ENCODE data around the gene TMEM87A. TPM values are rescaled to one million over a fixed set of nuclear protein-coding genes. Genes with fewer than 3 reads are reported as not detected.
"Not testable (repeated sequence)": the region's sequence is repeated elsewhere in the genome, so short reads cannot be mapped to it uniquely, and the experiment has no call there.

The TMEM87A gene
- polyA plus RNA-seq (2013, experiment 1 of 4), result 31.7 TPM
- 37.7 TPM for polyA plus RNA-seq (2013, experiment 2 of 4)
- polyA plus RNA-seq (2013, experiment 3 of 4), result 34.5 TPM
- 31.8 TPM for polyA plus RNA-seq (2013, experiment 4 of 4)

GRCh38 chr15:42272939-42273899, at the start of gene TMEM87A, which contains the start of gene GANC:
TSS of gene TMEM87A (minus strand) at chr15:42273433. CDS start at chr15:42273398, 35 bp downstream.
TSS of gene GANC (plus strand) at chr15:42273201. CDS start at chr15:42274482, 1,281 bp downstream.
- H3K36me3 ChIP-seq (ENCODE audit: control insufficient read depth, insufficient read depth, low read length), result no peaks in the 10 kb centered on the region
- 0% methylated on average over 52 of the region's 52 CpGs for WGBS, 2 experiments
- no peaks in the 10 kb centered on the region for H3K9me3 ChIP-seq (ENCODE audit: control insufficient read depth, low read length)

GRCh38 chr15:42319206-42319605, 46.0 kb upstream of the TMEM87A start:
- H3K27me3 ChIP-seq (ENCODE audit: control insufficient read depth, insufficient read depth, low read length, poor library complexity, severe bottlenecking), result no peaks in the 10 kb centered on the region
- no peaks in the 10 kb centered on the region for H3K4me1 ChIP-seq (ENCODE audit: control insufficient read depth, insufficient read depth, low read length)
- 92 to 95% methylated on average over 2 of the region's 2 CpGs for WGBS, 2 experiments
- no peaks in the 10 kb centered on the region for H3K9me3 ChIP-seq (ENCODE audit: control insufficient read depth, low read length)
- no peak overlapping the region for H3K27ac ChIP-seq (ENCODE audit: insufficient read depth, low read depth, low read length, poor library complexity, severe bottlenecking)
- H3K4me3 ChIP-seq (ENCODE audit: insufficient read depth, low read depth, low read length), result no peak overlapping the region
- no peaks in the 10 kb centered on the region for H3K36me3 ChIP-seq (ENCODE audit: control insufficient read depth, insufficient read depth, low read length)

More at GRCh38 chr15:42272939-42273899, at the start of gene TMEM87A, which contains the start of gene GANC:
- Histone ChIP-seq H3K27me3 (ENCODE audit: control insufficient read depth, insufficient read depth, low read length, poor library complexity, severe bottlenecking) (no peaks in the 10 kb centered on the region), H3K27ac (ENCODE audit: insufficient read depth, low read depth, low read length, poor library complexity, severe bottlenecking) (peak within 1 kb of the TSS; percentile 96), H3K4me1 (ENCODE audit: control insufficient read depth, insufficient read depth, low read length) (peaks cover 2% of the 10 kb centered on the region), H3K4me3 (ENCODE audit: insufficient read depth, low read depth, low read length) (peak within 1 kb of the TSS; percentile 65)

GRCh38 chr15:42316282-42316805, 43.1 kb upstream of the TMEM87A start:
- not testable (repeated sequence) for H3K36me3 ChIP-seq (ENCODE audit: control insufficient read depth, insufficient read depth, low read length); H3K4me1 ChIP-seq (ENCODE audit: control insufficient read depth, insufficient read depth, low read length); H3K4me3 ChIP-seq (ENCODE audit: insufficient read depth, low read depth, low read length); H3K27ac ChIP-seq (ENCODE audit: insufficient read depth, low read depth, low read length, poor library complexity, severe bottlenecking); H3K27me3 ChIP-seq (ENCODE audit: control insufficient read depth, insufficient read depth, low read length, poor library complexity, severe bottlenecking); H3K9me3 ChIP-seq (ENCODE audit: control insufficient read depth, low read length)
- 72 to 75% methylated on average over 11 of the region's 11 CpGs for WGBS, 2 experiments

- Histone ChIP-seq H3K27me3 (ENCODE audit: control insufficient read depth, insufficient read depth, low read length, poor library complexity, severe bottlenecking) (no peaks in the 10 kb centered on the region), H3K9me3 (ENCODE audit: control insufficient read depth, low read length) (no peaks in the 10 kb centered on the region), H3K27ac (ENCODE audit: insufficient read depth, low read depth, low read length, poor library complexity, severe bottlenecking) (no peak overlapping the region), H3K4me3 (ENCODE audit: insufficient read depth, low read depth, low read length) (no peak overlapping the region), H3K4me1 (ENCODE audit: control insufficient read depth, insufficient read depth, low read length) (no peaks in the 10 kb centered on the region), H3K36me3 (ENCODE audit: control insufficient read depth, insufficient read depth, low read length) (no peaks in the 10 kb centered on the region)
- 94 to 100% methylated on average over 1 of the region's 1 CpG for WGBS, 2 experiments
Measured at GRCh38 chr15:42315521-42315920, 42.3 kb upstream of the TMEM87A start.

- 100% methylated on average over 1 of the region's 1 CpG for WGBS, 2 experiments
- H3K4me1 ChIP-seq (ENCODE audit: control insufficient read depth, insufficient read depth, low read length), result no peaks in the 10 kb centered on the region
- H3K27ac ChIP-seq (ENCODE audit: insufficient read depth, low read depth, low read length, poor library complexity, severe bottlenecking), result no peak overlapping the region
- no peak overlapping the region for H3K4me3 ChIP-seq (ENCODE audit: insufficient read depth, low read depth, low read length)
- H3K9me3 ChIP-seq (ENCODE audit: control insufficient read depth, low read length), result no peaks in the 10 kb centered on the region
- H3K36me3 ChIP-seq (ENCODE audit: control insufficient read depth, insufficient read depth, low read length), result no peaks in the 10 kb centered on the region
- no peaks in the 10 kb centered on the region for H3K27me3 ChIP-seq (ENCODE audit: control insufficient read depth, insufficient read depth, low read length, poor library complexity, severe bottlenecking)
Measured at GRCh38 chr15:42314818-42315217, 41.6 kb upstream of the TMEM87A start.

GRCh38 chr15:42313463-42313862, 40.2 kb upstream of the TMEM87A start:
- Histone ChIP-seq H3K27ac (ENCODE audit: insufficient read depth, low read depth, low read length, poor library complexity, severe bottlenecking) (no peak overlapping the region), H3K4me3 (ENCODE audit: insufficient read depth, low read depth, low read length) (no peak overlapping the region), H3K36me3 (ENCODE audit: control insufficient read depth, insufficient read depth, low read length) (no peaks in the 10 kb centered on the region), H3K27me3 (ENCODE audit: control insufficient read depth, insufficient read depth, low read length, poor library complexity, severe bottlenecking) (no peaks in the 10 kb centered on the region), H3K4me1 (ENCODE audit: control insufficient read depth, insufficient read depth, low read length) (no peaks in the 10 kb centered on the region), H3K9me3 (ENCODE audit: control insufficient read depth, low read length) (no peaks in the 10 kb centered on the region)
- WGBS, 2 experiments, result 56 to 58% methylated on average over 3 of the region's 3 CpGs

GRCh38 chr15:42306681-42307080, 33.4 kb upstream of the TMEM87A start:
- no peaks in the 10 kb centered on the region for H3K27me3 ChIP-seq (ENCODE audit: control insufficient read depth, insufficient read depth, low read length, poor library complexity, severe bottlenecking)
- H3K4me3 ChIP-seq (ENCODE audit: insufficient read depth, low read depth, low read length), result no peak overlapping the region
- no peak overlapping the region for H3K27ac ChIP-seq (ENCODE audit: insufficient read depth, low read depth, low read length, poor library complexity, severe bottlenecking)
- 86 to 90% methylated on average over 1 of the region's 1 CpG for WGBS, 2 experiments
- H3K9me3 ChIP-seq (ENCODE audit: control insufficient read depth, low read length), result no peaks in the 10 kb centered on the region
- H3K36me3 ChIP-seq (ENCODE audit: control insufficient read depth, insufficient read depth, low read length), result no peaks in the 10 kb centered on the region
- no peaks in the 10 kb centered on the region for H3K4me1 ChIP-seq (ENCODE audit: control insufficient read depth, insufficient read depth, low read length)

- not testable (repeated sequence) for H3K4me3 ChIP-seq (ENCODE audit: insufficient read depth, low read depth, low read length); H3K27me3 ChIP-seq (ENCODE audit: control insufficient read depth, insufficient read depth, low read length, poor library complexity, severe bottlenecking); H3K9me3 ChIP-seq (ENCODE audit: control insufficient read depth, low read length); H3K27ac ChIP-seq (ENCODE audit: insufficient read depth, low read depth, low read length, poor library complexity, severe bottlenecking); H3K36me3 ChIP-seq (ENCODE audit: control insufficient read depth, insufficient read depth, low read length); H3K4me1 ChIP-seq (ENCODE audit: control insufficient read depth, insufficient read depth, low read length)
- WGBS, 2 experiments, result 67 to 69% methylated on average over 4 of the region's 4 CpGs
Measured at GRCh38 chr15:42301004-42301403, 27.8 kb upstream of the TMEM87A start.

GRCh38 chr15:42289166-42289565, 15.9 kb upstream of the TMEM87A start:
- H3K9me3 ChIP-seq (ENCODE audit: control insufficient read depth, low read length), result no peaks in the 10 kb centered on the region
- no peaks in the 10 kb centered on the region for H3K36me3 ChIP-seq (ENCODE audit: control insufficient read depth, insufficient read depth, low read length)
- no peak overlapping the region for H3K27ac ChIP-seq (ENCODE audit: insufficient read depth, low read depth, low read length, poor library complexity, severe bottlenecking)
- H3K4me3 ChIP-seq (ENCODE audit: insufficient read depth, low read depth, low read length), result no peak overlapping the region
- H3K4me1 ChIP-seq (ENCODE audit: control insufficient read depth, insufficient read depth, low read length), result no peaks in the 10 kb centered on the region
- no peaks in the 10 kb centered on the region for H3K27me3 ChIP-seq (ENCODE audit: control insufficient read depth, insufficient read depth, low read length, poor library complexity, severe bottlenecking)
- WGBS, 2 experiments, result 100% methylated on average over 1 of the region's 1 CpG; no CpG with 5 or more reads in 1 of the 2 experiments

GRCh38 chr15:42287931-42288330, 14.7 kb upstream of the TMEM87A start:
- peaks cover 5% of the 10 kb centered on the region for H3K36me3 ChIP-seq (ENCODE audit: control insufficient read depth, insufficient read depth, low read length)
- 91 to 96% methylated on average over 2 to 4 of the region's 4 CpGs for WGBS, 2 experiments
- H3K9me3 ChIP-seq (ENCODE audit: control insufficient read depth, low read length), result no peaks in the 10 kb centered on the region
- H3K27ac ChIP-seq (ENCODE audit: insufficient read depth, low read depth, low read length, poor library complexity, severe bottlenecking), result no peak overlapping the region
- no peaks in the 10 kb centered on the region for H3K27me3 ChIP-seq (ENCODE audit: control insufficient read depth, insufficient read depth, low read length, poor library complexity, severe bottlenecking)
- no peak overlapping the region for H3K4me3 ChIP-seq (ENCODE audit: insufficient read depth, low read depth, low read length)
- no peaks in the 10 kb centered on the region for H3K4me1 ChIP-seq (ENCODE audit: control insufficient read depth, insufficient read depth, low read length)
